Heart left ventricle (tissue), 16 donors: Measurements from ENCODE around the gene KY. TPM values are rescaled to one million over a fixed set of nuclear protein-coding genes. Genes with fewer than 3 reads are reported as not detected.
A peak's percentile ranks its signal among the peaks of the same experiment; 100 is the strongest.

Source experiments
- ATAC-seq, 4 donors: fragments of 200-7000 bp; cut with Tn5 transposase; one replicate each; pipeline ENCODE4 v1.9.1; 2020 to 2022; ENCODE audit warnings: moderate library complexity in 4 of 4, mild to moderate bottlenecking in 3 of 4, moderate number of reproducible peaks in 1 of 4
- DNase-seq, 5 donors: peaks; one replicate each; pipeline ENCODE4 v3.0.0-alpha.2; 2020
- H3K27ac ChIP-seq, 12 donors: fragments of 200-600 bp; sonication (generic) in 4 of 12; one replicate each; pipeline versions ENCODE4 v1.5.0 to v1.8.0; 2016 to 2022; ENCODE audit warnings: mild to moderate bottlenecking in 2 of 12
- H3K27me3 ChIP-seq, 9 donors: fragments of 200-600 bp; sonication (generic) in 2 of 9; one replicate each; pipeline versions ENCODE4 v1.5.1 to v1.8.0; 2016 to 2022; ENCODE audit warnings: mild to moderate bottlenecking in 3 of 9
- H3K36me3 ChIP-seq, 9 donors: fragments of 200-600 bp; sonication (generic) in 2 of 9; one replicate each; pipeline versions ENCODE4 v1.5.0 to v1.8.0; 2018 to 2022; ENCODE audit warnings: mild to moderate bottlenecking in 2 of 9
- H3K4me1 ChIP-seq, 12 donors: fragments of 200-600 bp; sonication (generic) in 4 of 12; one replicate each; pipeline versions ENCODE4 v1.5.0 to v1.8.0; 2016 to 2022; ENCODE audit warnings: mild to moderate bottlenecking in 3 of 12
- H3K4me3 ChIP-seq, 12 donors: fragments of 200-600 bp; sonication (generic) in 4 of 12; one replicate each; pipeline versions ENCODE4 v1.5.0 to v1.8.0; 2017 to 2022; ENCODE audit warnings: mild to moderate bottlenecking in 9 of 12, moderate library complexity in 4 of 12
- H3K9me3 ChIP-seq, 12 donors: fragments of 200-600 bp; sonication (generic) in 4 of 12; one replicate each; pipeline versions ENCODE4 v1.5.0 to v1.8.0; 2016 to 2022; ENCODE audit warnings: mild to moderate bottlenecking in 1 of 12
- CTCF ChIP-seq, 12 donors: fragments of 200-600 bp; sonication (generic) in 4 of 12; IDR thresholded peaks; one replicate each; pipeline versions ENCODE4 v1.5.0 to v1.8.0; 2018 to 2022; ENCODE audit warnings: antibody characterized with exemption in 12 of 12, mild to moderate bottlenecking in 5 of 12
- POLR2A ChIP-seq, 2 donors: fragments of 450-650 bp; IDR thresholded peaks; one replicate each; pipeline ENCODE4 v1.6.1; 2017; ENCODE audit warnings: antibody characterized with exemption in 2 of 2, mild to moderate bottlenecking in 2 of 2, moderate library complexity in 2 of 2
- WGBS, 4 donors: extraction: QIAGEN DNeasy Blood & Tissue Kit in 2 of 4; methylation state at CpG; one replicate each; pipeline versions ENCODE4 v1.1.5 to v1.1.7; 2013 to 2018; 5-methylcytosine and 5-hydroxymethylcytosine counted together
- intact Hi-C, 10 donors: fragments of 100-400 bp; cut with DNase I; formaldehyde crosslinking; loops; one replicate each; pipeline versions ENCODE4 v1.11.1 to v1.14.2; 2022
- polyA plus RNA-seq, 2 donors: library from polyadenylated mRNA; stranded (reverse); fragments of 200-250 nt; gene quantifications; one replicate each; pipeline ENCODE4 v1.2.3, GENCODE V29; 2013
- total RNA-seq, 9 donors: library from RNA; depleted of rRNA in 2 of 9; stranded (reverse); fragments of >200 nt in 2 of 9; fragmentation: NEBNext Ultra II Directional in 3 of 9; extraction: Animal tissue kit (Norgen Biotek cat#: 25700) in 3 of 9; gene quantifications; one replicate each; pipeline versions ENCODE4 v1.1.0 to v1.2.4, GENCODE V29; 2016 to 2023
- donor health status: ischemic (EF 13 %, LVEDD 7.1; RV severe dilation, severe dysfunction).
- donor health status: healthy with polysubstance abuse.
- donor health status: DM: no; HTN: yes; CAD: no.
- donor health status: DM: no; HTN: no; CAD: no.
- donor health status: ischemic (EF 25% LVEDD 6.9; RV normal size, moderate dysfunction).
- donor health status: ischemic (EF 25% LVEDD 5.7; RV mildly dilated, moderate dysfunction).
- donor health status: healthy.
- donor health status: DM: yes; HTN: yes; CAD: no.
- donor health status: ischemic (EF 35%, LVEDD 5.7; RV mildly dilated, moderate dysfunction).
- donor health status: nonischemic (EF 11% LVEDD 7.7; RV severe dilation, severe dysfunction).
- donor health status: DM: yes; HTN: yes; CAD: no.
- donor health status: PGD.
- donor health status: ischemic (EF 29% LVEDD 5.4; RV normal size, mild dysfunction).
- donor health status: nonischemic (EF 23%, LVEDD 6.1; RV moderate dilation, normal function).

Gene KY
- total and polyA plus RNA-seq, 11 donors, result 1.4 to 22.5 (median 8.6) TPM

- ATAC-seq (peak; percentile 34 to 47 (median 36)), DNase-seq (no peak)
- 82 to 95% (median 87%) methylated on average over 2 of the region's 2 CpGs for WGBS, 4 donors
- TF ChIP-seq CTCF (IDR thresholded peaks at IDR 0.05) (no peak), POLR2A (IDR thresholded peaks at IDR 0.05) (no peak)
- Histone ChIP-seq H3K4me3 (no peak overlapping the region), H3K9me3 (peaks cover 0 to 31% (median 11%) of the 10 kb centered on the region in 12 donors), H3K27me3 (no peaks in the 10 kb centered on the region), H3K4me1 (peaks cover 0 to 32% (median 2%) of the 10 kb centered on the region in 12 donors), H3K27ac (peak overlapping the region in 11 of 12 donors; percentile 31 to 88 (median 68)), H3K36me3 (no peaks in the 10 kb centered on the region)
- intact Hi-C loops, result no loop called here
These were observed 27.1 kb upstream of the KY start for GRCh38 chr3:134677987-134678308.

- Histone ChIP-seq H3K27ac (peak overlapping the region; percentile 20 to 88 (median 66)), H3K4me1 (peaks cover 0 to 32% (median 2%) of the 10 kb centered on the region in 12 donors), H3K27me3 (no peaks in the 10 kb centered on the region), H3K36me3 (no peaks in the 10 kb centered on the region), H3K4me3 (no peak overlapping the region), H3K9me3 (peaks cover 0 to 33% (median 11%) of the 10 kb centered on the region in 12 donors)
- WGBS, 4 donors, result 37 to 42% (median 40%) methylated on average over 11 of the region's 11 CpGs
- ATAC-seq (peak; percentile 90 to 94 (median 92)), DNase-seq (peak in 4 of 5 donors; percentile 25 to 71 (median 54))
- intact Hi-C loops, result no loop called here
- TF ChIP-seq CTCF (IDR thresholded peaks at IDR 0.05) (peak; percentile 39 to 63 (median 52)), POLR2A (IDR thresholded peaks at IDR 0.05) (no peak)
These were observed 26.6 kb upstream of the KY start for GRCh38 chr3:134677196-134677986.

GRCh38 chr3:134675726-134676256 is 25.0 kb upstream of the KY start:
- Histone ChIP-seq H3K36me3 (no peaks in the 10 kb centered on the region), H3K27me3 (no peaks in the 10 kb centered on the region), H3K4me1 (peaks cover 0 to 17% (median 2%) of the 10 kb centered on the region in 12 donors), H3K9me3 (peaks cover 0 to 33% (median 11%) of the 10 kb centered on the region in 12 donors), H3K27ac (no peak overlapping the region), H3K4me3 (no peak overlapping the region)
- 69 to 90% (median 81%) methylated on average over 3 of the region's 3 CpGs for WGBS, 4 donors
- DNase-seq (no peak), ATAC-seq (no peak)
- intact Hi-C loops, result no loop called here
- no peak for TF ChIP-seq POLR2A (IDR thresholded peaks at IDR 0.05)
- no peak for TF ChIP-seq CTCF (IDR thresholded peaks at IDR 0.05)

DNA sequence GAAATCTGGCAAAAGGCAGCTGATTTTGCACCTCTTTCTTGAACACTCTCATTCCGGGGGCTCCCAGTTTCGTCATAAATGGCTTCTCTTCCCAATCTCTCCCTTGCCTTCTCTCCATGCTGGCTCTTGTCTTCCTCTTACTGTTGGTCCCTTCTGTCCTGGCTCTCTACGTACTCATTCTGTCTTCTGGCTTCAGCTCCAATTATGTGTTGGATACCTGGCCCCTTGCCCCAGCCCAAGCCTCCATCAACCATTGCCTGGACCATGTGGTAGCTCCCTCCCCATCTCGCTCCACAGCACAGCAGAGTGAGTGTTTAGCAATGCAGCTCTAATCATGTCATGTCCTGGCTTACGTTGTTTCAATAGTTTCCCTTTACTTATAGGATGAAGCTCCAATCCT is 21.7 kb upstream of the KY start:
- intact Hi-C loops, result no loop called here
- Histone ChIP-seq H3K4me3 (no peak overlapping the region), H3K4me1 (peaks cover 0 to 6% (median 0%) of the 10 kb centered on the region in 12 donors), H3K36me3 (no peaks in the 10 kb centered on the region), H3K9me3 (peaks cover 0 to 33% (median 11%) of the 10 kb centered on the region in 12 donors), H3K27ac (no peak overlapping the region), H3K27me3 (no peaks in the 10 kb centered on the region)
- 85 to 91% (median 86%) methylated on average over 5 of the region's 5 CpGs for WGBS, 4 donors
- DNase-seq, result no peak
- no peak for TF ChIP-seq CTCF (IDR thresholded peaks at IDR 0.05)
- TF ChIP-seq POLR2A (IDR thresholded peaks at IDR 0.05), result no peak
- no peak for ATAC-seq
